H1 (cell line): ENCODE results near the gene ZBTB34.

ENCODE experiments used
- TF ChIP-seq, protein P1 (sequence below): fragments of 300-600 bp; sonication (generic); IDR thresholded peaks from 2 replicates; pipeline ENCODE4 v1.7.1; 2012; ENCODE audit warnings: low read length, moderate library complexity, mild to moderate bottlenecking, inconsistent platforms; ENCODE audit not compliant: insufficient replicate concordance
- TF ChIP-seq, protein P2 (sequence below), 3 experiments: IDR thresholded peaks; 1 replicate in 2 of 3; 2 replicates in 1 of 3; pipeline versions ENCODE4 v1.5.1 to v1.6.1; 2011; ENCODE audit warnings: low read length in 3 of 3, mild to moderate bottlenecking in 3 of 3, inconsistent platforms in 2 of 3, low read depth in 1 of 3, moderate library complexity in 1 of 3; ENCODE audit not compliant: insufficient read depth in 1 of 3; ENCODE audit errors: control extremely low read depth in 1 of 3
- TF ChIP-seq, protein P3 (sequence below): IDR thresholded peaks from 2 replicates; pipeline ENCODE4 v1.6.1; 2011; ENCODE audit warnings: low read depth, mild to moderate bottlenecking, low read length; ENCODE audit not compliant: insufficient read depth

DNA sequence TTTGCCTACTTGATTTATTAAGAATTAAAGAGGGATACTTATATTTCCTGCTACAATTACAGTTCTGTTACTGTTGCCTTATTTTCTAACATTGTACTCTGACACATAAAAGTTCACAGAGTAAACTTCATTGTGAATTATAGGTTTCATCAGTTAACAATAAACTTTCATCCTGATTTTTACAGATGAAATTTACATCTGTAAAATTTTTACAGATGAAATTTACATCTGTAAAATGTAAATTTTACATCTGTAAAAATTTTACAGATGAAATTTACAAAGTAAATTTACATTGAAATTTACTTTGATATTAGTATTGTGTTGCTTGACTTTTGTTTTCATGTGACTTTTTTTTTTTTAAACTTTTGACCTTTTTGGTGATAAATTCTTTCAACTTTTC is 46.3 kb upstream of the ZBTB34 start:
- TF ChIP-seq, protein P1, sequence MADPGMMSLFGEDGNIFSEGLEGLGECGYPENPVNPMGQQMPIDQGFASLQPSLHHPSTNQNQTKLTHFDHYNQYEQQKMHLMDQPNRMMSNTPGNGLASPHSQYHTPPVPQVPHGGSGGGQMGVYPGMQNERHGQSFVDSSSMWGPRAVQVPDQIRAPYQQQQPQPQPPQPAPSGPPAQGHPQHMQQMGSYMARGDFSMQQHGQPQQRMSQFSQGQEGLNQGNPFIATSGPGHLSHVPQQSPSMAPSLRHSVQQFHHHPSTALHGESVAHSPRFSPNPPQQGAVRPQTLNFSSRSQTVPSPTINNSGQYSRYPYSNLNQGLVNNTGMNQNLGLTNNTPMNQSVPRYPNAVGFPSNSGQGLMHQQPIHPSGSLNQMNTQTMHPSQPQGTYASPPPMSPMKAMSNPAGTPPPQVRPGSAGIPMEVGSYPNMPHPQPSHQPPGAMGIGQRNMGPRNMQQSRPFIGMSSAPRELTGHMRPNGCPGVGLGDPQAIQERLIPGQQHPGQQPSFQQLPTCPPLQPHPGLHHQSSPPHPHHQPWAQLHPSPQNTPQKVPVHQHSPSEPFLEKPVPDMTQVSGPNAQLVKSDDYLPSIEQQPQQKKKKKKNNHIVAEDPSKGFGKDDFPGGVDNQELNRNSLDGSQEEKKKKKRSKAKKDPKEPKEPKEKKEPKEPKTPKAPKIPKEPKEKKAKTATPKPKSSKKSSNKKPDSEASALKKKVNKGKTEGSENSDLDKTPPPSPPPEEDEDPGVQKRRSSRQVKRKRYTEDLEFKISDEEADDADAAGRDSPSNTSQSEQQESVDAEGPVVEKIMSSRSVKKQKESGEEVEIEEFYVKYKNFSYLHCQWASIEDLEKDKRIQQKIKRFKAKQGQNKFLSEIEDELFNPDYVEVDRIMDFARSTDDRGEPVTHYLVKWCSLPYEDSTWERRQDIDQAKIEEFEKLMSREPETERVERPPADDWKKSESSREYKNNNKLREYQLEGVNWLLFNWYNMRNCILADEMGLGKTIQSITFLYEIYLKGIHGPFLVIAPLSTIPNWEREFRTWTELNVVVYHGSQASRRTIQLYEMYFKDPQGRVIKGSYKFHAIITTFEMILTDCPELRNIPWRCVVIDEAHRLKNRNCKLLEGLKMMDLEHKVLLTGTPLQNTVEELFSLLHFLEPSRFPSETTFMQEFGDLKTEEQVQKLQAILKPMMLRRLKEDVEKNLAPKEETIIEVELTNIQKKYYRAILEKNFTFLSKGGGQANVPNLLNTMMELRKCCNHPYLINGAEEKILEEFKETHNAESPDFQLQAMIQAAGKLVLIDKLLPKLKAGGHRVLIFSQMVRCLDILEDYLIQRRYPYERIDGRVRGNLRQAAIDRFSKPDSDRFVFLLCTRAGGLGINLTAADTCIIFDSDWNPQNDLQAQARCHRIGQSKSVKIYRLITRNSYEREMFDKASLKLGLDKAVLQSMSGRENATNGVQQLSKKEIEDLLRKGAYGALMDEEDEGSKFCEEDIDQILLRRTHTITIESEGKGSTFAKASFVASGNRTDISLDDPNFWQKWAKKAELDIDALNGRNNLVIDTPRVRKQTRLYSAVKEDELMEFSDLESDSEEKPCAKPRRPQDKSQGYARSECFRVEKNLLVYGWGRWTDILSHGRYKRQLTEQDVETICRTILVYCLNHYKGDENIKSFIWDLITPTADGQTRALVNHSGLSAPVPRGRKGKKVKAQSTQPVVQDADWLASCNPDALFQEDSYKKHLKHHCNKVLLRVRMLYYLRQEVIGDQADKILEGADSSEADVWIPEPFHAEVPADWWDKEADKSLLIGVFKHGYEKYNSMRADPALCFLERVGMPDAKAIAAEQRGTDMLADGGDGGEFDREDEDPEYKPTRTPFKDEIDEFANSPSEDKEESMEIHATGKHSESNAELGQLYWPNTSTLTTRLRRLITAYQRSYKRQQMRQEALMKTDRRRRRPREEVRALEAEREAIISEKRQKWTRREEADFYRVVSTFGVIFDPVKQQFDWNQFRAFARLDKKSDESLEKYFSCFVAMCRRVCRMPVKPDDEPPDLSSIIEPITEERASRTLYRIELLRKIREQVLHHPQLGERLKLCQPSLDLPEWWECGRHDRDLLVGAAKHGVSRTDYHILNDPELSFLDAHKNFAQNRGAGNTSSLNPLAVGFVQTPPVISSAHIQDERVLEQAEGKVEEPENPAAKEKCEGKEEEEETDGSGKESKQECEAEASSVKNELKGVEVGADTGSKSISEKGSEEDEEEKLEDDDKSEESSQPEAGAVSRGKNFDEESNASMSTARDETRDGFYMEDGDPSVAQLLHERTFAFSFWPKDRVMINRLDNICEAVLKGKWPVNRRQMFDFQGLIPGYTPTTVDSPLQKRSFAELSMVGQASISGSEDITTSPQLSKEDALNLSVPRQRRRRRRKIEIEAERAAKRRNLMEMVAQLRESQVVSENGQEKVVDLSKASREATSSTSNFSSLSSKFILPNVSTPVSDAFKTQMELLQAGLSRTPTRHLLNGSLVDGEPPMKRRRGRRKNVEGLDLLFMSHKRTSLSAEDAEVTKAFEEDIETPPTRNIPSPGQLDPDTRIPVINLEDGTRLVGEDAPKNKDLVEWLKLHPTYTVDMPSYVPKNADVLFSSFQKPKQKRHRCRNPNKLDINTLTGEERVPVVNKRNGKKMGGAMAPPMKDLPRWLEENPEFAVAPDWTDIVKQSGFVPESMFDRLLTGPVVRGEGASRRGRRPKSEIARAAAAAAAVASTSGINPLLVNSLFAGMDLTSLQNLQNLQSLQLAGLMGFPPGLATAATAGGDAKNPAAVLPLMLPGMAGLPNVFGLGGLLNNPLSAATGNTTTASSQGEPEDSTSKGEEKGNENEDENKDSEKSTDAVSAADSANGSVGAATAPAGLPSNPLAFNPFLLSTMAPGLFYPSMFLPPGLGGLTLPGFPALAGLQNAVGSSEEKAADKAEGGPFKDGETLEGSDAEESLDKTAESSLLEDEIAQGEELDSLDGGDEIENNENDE, result no peak
- TF ChIP-seq, protein P2, sequence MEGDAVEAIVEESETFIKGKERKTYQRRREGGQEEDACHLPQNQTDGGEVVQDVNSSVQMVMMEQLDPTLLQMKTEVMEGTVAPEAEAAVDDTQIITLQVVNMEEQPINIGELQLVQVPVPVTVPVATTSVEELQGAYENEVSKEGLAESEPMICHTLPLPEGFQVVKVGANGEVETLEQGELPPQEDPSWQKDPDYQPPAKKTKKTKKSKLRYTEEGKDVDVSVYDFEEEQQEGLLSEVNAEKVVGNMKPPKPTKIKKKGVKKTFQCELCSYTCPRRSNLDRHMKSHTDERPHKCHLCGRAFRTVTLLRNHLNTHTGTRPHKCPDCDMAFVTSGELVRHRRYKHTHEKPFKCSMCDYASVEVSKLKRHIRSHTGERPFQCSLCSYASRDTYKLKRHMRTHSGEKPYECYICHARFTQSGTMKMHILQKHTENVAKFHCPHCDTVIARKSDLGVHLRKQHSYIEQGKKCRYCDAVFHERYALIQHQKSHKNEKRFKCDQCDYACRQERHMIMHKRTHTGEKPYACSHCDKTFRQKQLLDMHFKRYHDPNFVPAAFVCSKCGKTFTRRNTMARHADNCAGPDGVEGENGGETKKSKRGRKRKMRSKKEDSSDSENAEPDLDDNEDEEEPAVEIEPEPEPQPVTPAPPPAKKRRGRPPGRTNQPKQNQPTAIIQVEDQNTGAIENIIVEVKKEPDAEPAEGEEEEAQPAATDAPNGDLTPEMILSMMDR (IDR thresholded peaks at IDR 0.05; ENCODE audit: control extremely low read depth in 1 of 3, insufficient read depth in 1 of 3, low read depth in 1 of 3, low read length in 3 of 3), result no peak
- TF ChIP-seq, protein P3, sequence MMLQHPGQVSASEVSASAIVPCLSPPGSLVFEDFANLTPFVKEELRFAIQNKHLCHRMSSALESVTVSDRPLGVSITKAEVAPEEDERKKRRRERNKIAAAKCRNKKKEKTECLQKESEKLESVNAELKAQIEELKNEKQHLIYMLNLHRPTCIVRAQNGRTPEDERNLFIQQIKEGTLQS, result no peak
